Esophagus muscularis mucosa (tissue), 4 donors: ENCODE measurements around the gene OLAH.

Source experiments
- CTCF ChIP-seq, 3 experiments: fragments of 200-600 bp in 2 of 3; fragments of 450-650 bp in 1 of 3; sonication (generic) in 2 of 3; IDR thresholded peaks; one replicate each; pipeline ENCODE4 v1.5.1; 2017 to 2019; ENCODE audit warnings: antibody characterized with exemption in 3 of 3, mild to moderate bottlenecking in 2 of 3, moderate library complexity in 1 of 3
- EP300 ChIP-seq: sonication (generic); formaldehyde crosslinking; IDR thresholded peaks from one replicate; pipeline ENCODE4 v1.6.1; 2017; ENCODE audit warnings: antibody characterized with exemption
- POLR2AphosphoS5 ChIP-seq, 2 donors: sonication (generic); formaldehyde crosslinking; IDR thresholded peaks; one replicate each; pipeline ENCODE4 v1.6.1; 2017; ENCODE audit warnings: antibody characterized with exemption in 2 of 2

DNA sequence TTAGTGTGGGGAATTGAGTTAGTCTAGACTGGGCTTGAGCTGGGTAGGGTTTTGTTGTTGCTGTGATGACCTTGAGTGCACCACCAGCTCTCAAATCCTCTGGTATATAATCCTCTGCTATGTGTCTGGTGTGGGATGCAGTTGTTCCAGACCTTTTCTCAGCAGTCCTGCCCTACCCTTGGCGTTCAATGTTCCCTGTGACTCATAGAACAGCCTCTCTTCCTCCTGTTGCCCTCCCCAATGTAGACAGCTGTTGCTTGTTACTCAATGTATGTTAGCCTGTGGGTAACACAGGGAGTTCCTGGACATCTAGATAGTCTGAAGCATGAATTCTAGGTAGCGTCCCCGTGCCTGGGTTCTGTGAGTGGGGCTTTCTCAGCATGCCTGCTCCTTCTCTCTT, 25.1 kb downstream of the OLAH start:
- no peak for TF ChIP-seq CTCF (IDR thresholded peaks at IDR 0.05)
- no peak for TF ChIP-seq EP300
- no peak for TF ChIP-seq POLR2AphosphoS5 (IDR thresholded peaks at IDR 0.05)
